HG02588 (cell line): ENCODE measurements around the gene CCNY.

ENCODE experiments used
- ATAC-seq: cut with Tn5 transposase; IDR thresholded peaks from one replicate; pipeline ENCODE4 v1.9.1; 2021; ENCODE audit warnings: mild to moderate bottlenecking, moderate library complexity; ENCODE audit not compliant: unreplicated experiment

Gene CCNY

DNA sequence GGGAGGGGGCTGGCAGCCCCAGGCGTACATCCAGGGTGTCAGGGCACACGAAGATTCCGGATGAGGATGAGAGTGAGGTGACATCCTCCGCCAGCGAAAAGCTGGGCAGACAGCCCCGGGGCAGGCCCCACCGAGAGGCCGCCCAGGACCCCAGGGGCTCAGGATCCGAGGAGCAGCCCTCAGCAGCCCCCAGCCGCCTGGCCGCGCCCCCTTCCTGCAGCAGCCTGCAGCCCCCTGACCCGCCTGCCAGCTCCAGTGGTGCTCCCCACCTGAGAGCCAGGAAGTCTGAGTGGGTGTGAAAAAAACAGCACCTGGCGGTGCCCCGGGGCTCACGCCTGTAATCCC, 272.0 kb downstream of the CCNY start:
- ATAC-seq, result no peak

DNA sequence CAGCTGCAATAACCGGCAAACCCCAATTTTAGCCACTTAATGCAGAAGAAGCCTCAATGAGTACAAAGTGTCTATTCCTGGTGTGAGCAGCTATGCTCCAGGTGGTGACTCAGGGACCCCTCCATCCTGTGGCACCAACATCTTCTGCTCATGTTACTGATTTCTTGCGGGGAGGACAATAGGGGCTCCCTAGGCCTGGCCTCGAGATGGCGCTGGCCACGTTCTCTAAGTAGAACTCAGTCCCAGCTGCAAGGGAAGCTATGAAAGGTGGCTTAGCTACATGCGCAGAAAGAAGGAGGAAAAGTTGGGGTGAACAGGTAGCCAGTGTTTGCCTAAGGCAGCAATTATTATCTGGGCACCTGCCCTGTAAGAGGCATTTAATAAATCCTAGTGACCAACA, 275.4 kb downstream of the CCNY start:
- no peak for ATAC-seq

DNA sequence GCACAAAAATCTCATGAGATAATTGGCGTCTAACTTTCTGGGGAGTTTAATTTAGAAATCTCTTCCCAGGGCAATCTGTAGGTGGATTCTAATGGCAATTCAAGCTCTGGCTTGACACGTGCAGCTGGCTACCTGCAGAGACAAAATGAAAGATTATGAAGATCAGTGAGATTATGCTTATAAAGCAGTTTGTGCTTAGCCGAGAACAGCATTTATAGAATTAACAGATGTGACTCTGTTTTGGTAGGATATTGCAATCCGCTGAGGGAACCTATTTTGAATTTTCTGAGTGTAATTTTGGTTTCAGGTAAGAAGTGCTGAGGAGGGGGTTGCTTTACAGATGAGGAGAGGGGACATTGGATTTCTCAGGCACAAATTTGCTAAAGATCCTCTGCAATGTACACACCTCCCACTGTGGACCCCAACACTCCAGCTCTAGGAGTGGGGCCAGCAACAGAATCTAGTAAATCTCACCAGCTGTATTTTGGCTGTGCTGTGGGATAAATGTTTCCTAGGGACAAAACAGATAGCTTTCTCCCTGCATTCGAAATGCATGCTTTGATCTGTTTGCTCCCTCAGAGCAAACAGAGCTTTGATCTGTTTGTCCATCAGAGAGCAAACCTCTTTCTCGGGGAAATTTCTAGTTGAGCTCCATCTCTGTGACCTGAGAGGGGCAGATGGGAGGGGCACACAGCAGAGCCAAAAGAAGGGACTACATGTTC, 276.2 kb downstream of the CCNY start:
- ATAC-seq, result no peak

DNA sequence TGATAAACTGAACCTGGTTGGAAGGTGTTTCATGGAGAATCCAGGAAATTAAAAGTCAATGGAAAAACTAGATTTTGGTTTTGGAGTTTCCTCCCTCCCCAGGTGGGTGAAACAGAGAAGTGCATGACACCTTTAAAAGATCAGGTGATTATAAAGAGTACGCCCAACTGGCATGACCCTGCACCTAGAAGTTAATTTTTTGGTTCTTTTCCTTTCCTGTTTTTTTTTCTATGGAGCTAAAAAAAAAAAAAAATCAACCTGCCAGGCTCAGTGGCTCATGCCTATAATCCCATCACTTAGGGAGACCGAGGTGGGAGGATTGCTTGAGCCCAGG, 276.8 kb downstream of the CCNY start:
- ATAC-seq, result no peak

DNA sequence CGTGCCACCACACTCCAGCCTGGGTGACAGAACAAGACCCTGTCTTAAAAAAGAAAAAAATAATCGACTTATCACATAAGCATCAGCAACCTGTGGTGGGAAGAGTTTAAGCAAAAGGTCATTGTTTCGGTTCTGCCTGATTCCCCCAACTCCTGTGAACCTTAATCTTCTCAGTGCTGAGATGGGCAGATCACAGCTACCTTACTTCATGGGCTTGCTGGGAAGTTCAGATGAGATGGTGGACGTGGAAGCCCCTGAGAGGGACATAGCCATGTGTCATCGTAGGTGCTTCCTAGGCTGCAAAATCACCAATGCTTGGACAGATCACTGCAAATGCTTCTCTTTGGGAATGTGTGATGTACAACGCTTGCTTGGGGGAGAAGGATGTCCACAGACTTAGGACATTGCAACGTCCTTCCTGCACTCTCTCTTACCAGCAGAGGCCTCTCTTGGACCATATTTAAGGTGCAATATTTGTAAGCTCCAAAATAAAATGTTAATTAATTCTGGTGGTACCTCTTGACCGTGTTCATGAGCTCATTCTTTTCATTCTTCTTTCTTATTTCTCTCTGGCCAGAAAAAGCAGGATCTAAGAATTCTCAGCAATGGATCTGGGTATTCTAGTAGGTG, 277.4 kb downstream of the CCNY start:
- no peak for ATAC-seq

DNA sequence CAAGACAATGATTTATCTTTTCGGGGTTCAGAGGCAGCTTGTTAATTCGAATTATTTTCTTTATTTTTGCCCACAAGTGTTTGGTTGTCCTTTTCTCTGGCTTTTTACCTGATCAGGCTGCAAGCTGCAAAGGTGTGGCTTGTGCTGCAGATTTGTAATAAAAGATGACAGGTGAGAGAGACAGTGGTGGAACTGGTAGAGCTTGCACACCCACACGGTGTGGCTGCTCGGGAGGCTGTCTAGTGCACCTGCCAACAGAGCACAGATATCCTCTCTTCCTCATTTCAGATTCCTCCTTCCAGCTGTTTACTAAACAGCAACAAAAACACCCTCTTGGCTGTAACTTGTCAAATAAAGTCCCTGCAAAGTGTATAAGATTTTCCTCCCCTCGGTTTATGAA, 278.0 kb downstream of the CCNY start:
- ATAC-seq, result no peak
